ENCODE measurements around the gene AFF4. TPM values are rescaled to one million over a fixed set of nuclear protein-coding genes. Genes with fewer than 3 reads are reported as not detected.
"Not testable (repeated sequence)": the region's sequence is repeated elsewhere in the genome, so short reads cannot be mapped to it uniquely, and the experiment has no call there.

AFF4 gene
- total RNA-seq, 1 donor, result 83.2 TPM

- no peaks in the 10 kb centered on the region for H3K9me3 ChIP-seq (ENCODE audit: low read depth, low read length)
- H3K4me1 ChIP-seq (ENCODE audit: insufficient read depth, low read length), result no peaks in the 10 kb centered on the region
- H3K27ac ChIP-seq (ENCODE audit: low read depth, low read length), result no peak overlapping the region
- TF ChIP-seq CTCF (IDR thresholded peaks at IDR 0.05; ENCODE audit: extremely low read depth, low read depth, low read length), result no peak
- no peak overlapping the region for H3K4me3 ChIP-seq (ENCODE audit: insufficient read depth, low read length)
- no peaks in the 10 kb centered on the region for H4K20me1 ChIP-seq (ENCODE audit: insufficient read depth, low read length)
- H3K27me3 ChIP-seq (ENCODE audit: insufficient read depth, low read length), result no peaks in the 10 kb centered on the region
- no peak overlapping the region for H3K4me2 ChIP-seq (ENCODE audit: insufficient read depth, low read length)
- peaks cover 4% of the 10 kb centered on the region for H3K36me3 ChIP-seq (ENCODE audit: insufficient read depth, low read length)
- no peaks in the 10 kb centered on the region for H3K79me2 ChIP-seq (ENCODE audit: insufficient read depth, low read length)
- no peak for DNase-seq (ENCODE audit: insufficient read length, low spot score, missing footprints)
- H2AFZ ChIP-seq (ENCODE audit: low read length), result no peak overlapping the region
These were observed 35.1 kb upstream of the AFF4 start for GRCh38 chr5:132998556-132998955.

- H4K20me1 ChIP-seq (ENCODE audit: insufficient read depth, low read length), result no peaks in the 10 kb centered on the region
- no peak overlapping the region for H2AFZ ChIP-seq (ENCODE audit: low read length)
- no peaks in the 10 kb centered on the region for H3K9me3 ChIP-seq (ENCODE audit: low read depth, low read length)
- no peak overlapping the region for H3K4me3 ChIP-seq (ENCODE audit: insufficient read depth, low read length)
- no peaks in the 10 kb centered on the region for H3K27me3 ChIP-seq (ENCODE audit: insufficient read depth, low read length)
- no peak for TF ChIP-seq CTCF (IDR thresholded peaks at IDR 0.05; ENCODE audit: extremely low read depth, low read depth, low read length)
- H3K79me2 ChIP-seq (ENCODE audit: insufficient read depth, low read length), result no peaks in the 10 kb centered on the region
- H3K27ac ChIP-seq (ENCODE audit: low read depth, low read length), result no peak overlapping the region
- H3K4me2 ChIP-seq (ENCODE audit: insufficient read depth, low read length), result no peak overlapping the region
- H3K36me3 ChIP-seq (ENCODE audit: insufficient read depth, low read length), result peaks cover 4% of the 10 kb centered on the region
- H3K4me1 ChIP-seq (ENCODE audit: insufficient read depth, low read length), result no peaks in the 10 kb centered on the region
- DNase-seq (ENCODE audit: insufficient read length, low spot score, missing footprints), result no peak
These were observed 32.9 kb upstream of the AFF4 start for GRCh38 chr5:132996307-132996706.

GRCh38 chr5:132987531-132988408, 24.3 kb upstream of the AFF4 start:
- no peak for DNase-seq (ENCODE audit: insufficient read length, low spot score, missing footprints)
- Histone ChIP-seq H3K36me3 (ENCODE audit: insufficient read depth, low read length) (no peaks in the 10 kb centered on the region), H3K4me3 (ENCODE audit: insufficient read depth, low read length) (no peak overlapping the region), H3K27me3 (ENCODE audit: insufficient read depth, low read length) (no peaks in the 10 kb centered on the region), H3K27ac (ENCODE audit: low read depth, low read length) (no peak overlapping the region), H2AFZ (ENCODE audit: low read length) (no peak overlapping the region), H3K9me3 (ENCODE audit: low read depth, low read length) (no peaks in the 10 kb centered on the region), H3K4me1 (ENCODE audit: insufficient read depth, low read length) (no peaks in the 10 kb centered on the region), H3K79me2 (ENCODE audit: insufficient read depth, low read length) (no peaks in the 10 kb centered on the region), H4K20me1 (ENCODE audit: insufficient read depth, low read length) (no peaks in the 10 kb centered on the region), H3K4me2 (ENCODE audit: insufficient read depth, low read length) (no peak overlapping the region)
- no peak for TF ChIP-seq CTCF (IDR thresholded peaks at IDR 0.05; ENCODE audit: extremely low read depth, low read depth, low read length)

- H4K20me1 ChIP-seq (ENCODE audit: insufficient read depth, low read length); H3K4me3 ChIP-seq (ENCODE audit: insufficient read depth, low read length); DNase-seq (ENCODE audit: insufficient read length, low spot score, missing footprints); H3K27ac ChIP-seq (ENCODE audit: low read depth, low read length); H3K36me3 ChIP-seq (ENCODE audit: insufficient read depth, low read length); H3K4me2 ChIP-seq (ENCODE audit: insufficient read depth, low read length); H3K9me3 ChIP-seq (ENCODE audit: low read depth, low read length); H2AFZ ChIP-seq (ENCODE audit: low read length); H3K27me3 ChIP-seq (ENCODE audit: insufficient read depth, low read length); H3K79me2 ChIP-seq (ENCODE audit: insufficient read depth, low read length); H3K4me1 ChIP-seq (ENCODE audit: insufficient read depth, low read length): not testable (repeated sequence)
These were observed 19.5 kb upstream of the AFF4 start for GRCh38 chr5:132982971-132983370.

Measured in osteoblast (primary cell).